HG02759 (cell line): ENCODE data around the gene B3GALT5.

Source experiments
- ATAC-seq: cut with Tn5 transposase; IDR thresholded peaks from one replicate; pipeline ENCODE4 v1.9.1; 2021; ENCODE audit warnings: mild to moderate bottlenecking, moderate library complexity; ENCODE audit not compliant: unreplicated experiment

The B3GALT5 gene

GRCh38 chr21:39641827-39642450 lies 29.2 kb downstream of the B3GALT5 start:
- ATAC-seq: no peak

- ATAC-seq: no peak
These were observed 31.4 kb downstream of the B3GALT5 start for GRCh38 chr21:39644062-39644560.

- ATAC-seq: no peak
These were observed 32.6 kb downstream of the B3GALT5 start for GRCh38 chr21:39645331-39645730.

GRCh38 chr21:39647476-39647875 lies 34.7 kb downstream of the B3GALT5 start:
- no peak for ATAC-seq

GRCh38 chr21:39648879-39649278 lies 36.1 kb downstream of the B3GALT5 start:
- ATAC-seq: no peak

- no peak for ATAC-seq
These were observed 36.8 kb downstream of the B3GALT5 start for GRCh38 chr21:39649526-39649925.

- no peak for ATAC-seq
These were observed 37.6 kb downstream of the B3GALT5 start for GRCh38 chr21:39650306-39650705.

GRCh38 chr21:39650801-39651200 lies 38.1 kb downstream of the B3GALT5 start:
- no peak for ATAC-seq

- ATAC-seq: no peak
These were observed 38.5 kb downstream of the B3GALT5 start for GRCh38 chr21:39651206-39651605.

- ATAC-seq: no peak
These were observed 42.2 kb downstream of the B3GALT5 start for GRCh38 chr21:39654951-39655350.

- no peak for ATAC-seq
These were observed 42.8 kb downstream of the B3GALT5 start for GRCh38 chr21:39655589-39655988.

- ATAC-seq: no peak
These were observed 43.5 kb downstream of the B3GALT5 start for GRCh38 chr21:39656209-39656608.

- no peak for ATAC-seq
These were observed 44.5 kb downstream of the B3GALT5 start for GRCh38 chr21:39657091-39657689.

GRCh38 chr21:39658066-39658465 lies 45.3 kb downstream of the B3GALT5 start:
- no peak for ATAC-seq

- no peak for ATAC-seq
These were observed 46.5 kb downstream of the B3GALT5 start for GRCh38 chr21:39659070-39659815.

- no peak for ATAC-seq
These were observed 47.6 kb downstream of the B3GALT5 start for GRCh38 chr21:39660191-39660980.

GRCh38 chr21:39661121-39661520 lies 48.4 kb downstream of the B3GALT5 start:
- ATAC-seq: no peak

- no peak for ATAC-seq
These were observed 49.0 kb downstream of the B3GALT5 start for GRCh38 chr21:39661740-39662139.

- ATAC-seq: no peak
These were observed 49.7 kb downstream of the B3GALT5 start for GRCh38 chr21:39662411-39662953.

GRCh38 chr21:39663066-39663465 lies 50.3 kb downstream of the B3GALT5 start:
- no peak for ATAC-seq
